GM12878 (cell line): ENCODE results near the gene FUT3. TPM values are rescaled to one million over a fixed set of nuclear protein-coding genes. Genes with fewer than 3 reads are reported as not detected.
A peak's percentile ranks its signal among the peaks of the same experiment; 100 is the strongest.

ENCODE experiments used
- ATAC-seq: fragments of 200-7000 bp; cut with Tn5 transposase; 3 replicates; pipeline ENCODE4 v1.9.1; 2020; ENCODE audit warnings: mild to moderate bottlenecking, moderate library complexity
- BruUV-seq: library from RNA; stranded (reverse); fragments of 400-500 nt; replicated peaks from 2 replicates; lab custom pipeline; 2021; lab: Mats Ljungman, UMichigan
- CTCF ChIA-PET: fragments of 300-600 bp; sonication (Branson Sonifier 250); formaldehyde crosslinking; extraction: SDS; loops from one replicate; lab custom pipeline; 2021; ENCODE audit warnings: inconsistent platforms; lab: Yijun Ruan, JAX
- POLR2A ChIA-PET: fragments of 350-600 bp; formaldehyde crosslinking; extraction: SDS; loops from one replicate; lab custom pipeline; 2021; ENCODE audit warnings: inconsistent platforms; lab: Charles Lee
- RAD21 ChIA-PET: fragments of 300-600 bp; sonication (Branson Sonifier 250); formaldehyde crosslinking; loops from one replicate; lab custom pipeline; 2023; ENCODE audit warnings: antibody characterized with exemption; ENCODE audit not compliant: unreplicated experiment; lab: Charles Lee
- SMC1A ChIA-PET: fragments of 300-600 bp; sonication (Branson Sonifier 250); formaldehyde crosslinking; loops from one replicate; lab custom pipeline; 2023; ENCODE audit not compliant: unreplicated experiment, uncharacterized antibody; lab: Charles Lee
- DNase-seq: peaks from one replicate; pipeline ENCODE4 v3.0.0-alpha.2; 2011; ENCODE audit warnings: low read depth, low spot score
- FAIRE-seq: peaks from 3 replicates; lab custom pipeline; 2011; peaks lifted over from hg19 to GRCh38; lab: Jason Lieb, UNC
- H2AFZ ChIP-seq: 2 replicates; pipeline ENCODE4 v1.6.0; 2011; ENCODE audit warnings: low read depth, low read length, control low read depth; ENCODE audit not compliant: control insufficient read depth
- H3K27ac ChIP-seq: 2 replicates; pipeline ENCODE4 v1.5.1; 2011; ENCODE audit warnings: control low read depth; ENCODE audit not compliant: control insufficient read depth, insufficient read depth
- H3K27me3 ChIP-seq, 2 experiments: replicated peaks in 1 of 2; 2 replicates each; pipeline versions ENCODE4 v1.6.0 to v1.6.1; 2011; ENCODE audit warnings: low read length in 1 of 2; ENCODE audit not compliant: control insufficient read depth in 2 of 2, insufficient read depth in 2 of 2
- H3K36me3 ChIP-seq, 2 experiments: 2 replicates each; pipeline ENCODE4 v1.5.1; 2011; ENCODE audit warnings: low read length in 1 of 2; ENCODE audit not compliant: control insufficient read depth in 2 of 2, insufficient read depth in 2 of 2
- H3K4me1 ChIP-seq: 2 replicates; pipeline ENCODE4 v1.6.1; 2011; ENCODE audit warnings: mild to moderate bottlenecking, low read length, moderate library complexity, mixed read lengths; ENCODE audit not compliant: control insufficient read depth, insufficient read depth
- H3K4me2 ChIP-seq: 2 replicates; pipeline ENCODE4 v1.6.0; 2011; ENCODE audit warnings: control low read depth; ENCODE audit not compliant: control insufficient read depth, insufficient read depth
- H3K4me3 ChIP-seq: fragments of 200-600 bp; sonication (generic); 2 replicates; pipeline ENCODE4 v1.5.1; 2016
- H3K79me2 ChIP-seq: 2 replicates; pipeline ENCODE4 v1.6.0; 2011; ENCODE audit warnings: low read length; ENCODE audit not compliant: control insufficient read depth, insufficient read depth
- H3K9ac ChIP-seq: 2 replicates; pipeline ENCODE4 v1.8.0; 2011; ENCODE audit warnings: low read length, control low read depth, mixed read lengths; ENCODE audit not compliant: control insufficient read depth, insufficient read depth
- H3K9me3 ChIP-seq: replicated peaks from 3 replicates; pipeline ENCODE4 v1.5.1; 2011; ENCODE audit warnings: mild to moderate bottlenecking, low read length; ENCODE audit not compliant: control insufficient read depth, insufficient read depth
- H4K20me1 ChIP-seq: 2 replicates; pipeline ENCODE4 v1.6.0; 2011; ENCODE audit not compliant: control insufficient read depth, insufficient read depth
- BMI1 ChIP-seq: fragments of 450-650 bp; IDR thresholded peaks from 2 replicates; pipeline ENCODE4 v1.6.1; 2016; ENCODE audit warnings: mild to moderate bottlenecking, moderate library complexity, borderline replicate concordance
- CEBPZ ChIP-seq: fragments of 150-350 bp; IDR thresholded peaks from 2 replicates; pipeline ENCODE4 v1.6.1; 2016; ENCODE audit warnings: low read depth, low read length
- CREM ChIP-seq: IDR thresholded peaks from 2 replicates; pipeline ENCODE4 v1.6.1; 2014; ENCODE audit warnings: antibody characterized with exemption, low read depth
- HDAC6 ChIP-seq: fragments of 200-600 bp; sonication (generic); IDR thresholded peaks from one replicate; pipeline ENCODE4 v1.8.0; 2017; ENCODE audit warnings: antibody characterized with exemption; ENCODE audit not compliant: unreplicated experiment
- KAT2A ChIP-seq: conservative IDR thresholded peaks from 2 replicates; pipeline ENCODE4 v1.6.1; 2011; ENCODE audit warnings: low read depth, low read length; ENCODE audit not compliant: control insufficient read depth
- KDM1A ChIP-seq: fragments of 200-600 bp; sonication (generic); IDR thresholded peaks from 2 replicates; pipeline ENCODE4 v1.6.1; 2016; ENCODE audit warnings: borderline replicate concordance
- MTA2 ChIP-seq: fragments of 450-650 bp; IDR thresholded peaks from 2 replicates; pipeline ENCODE4 v1.6.1; 2016; ENCODE audit warnings: low read depth, mild to moderate bottlenecking, moderate library complexity
- RAD51 ChIP-seq: fragments of 450-650 bp; IDR thresholded peaks from 2 replicates; pipeline ENCODE4 v1.6.1; 2016; ENCODE audit warnings: moderate library complexity, mild to moderate bottlenecking, inconsistent platforms
- RB1 ChIP-seq: fragments of 450-650 bp; formaldehyde crosslinking; IDR thresholded peaks from 2 replicates; pipeline ENCODE4 v1.6.1; 2017; ENCODE audit warnings: mild to moderate bottlenecking, borderline replicate concordance
- SMARCA5 ChIP-seq: fragments of 450-650 bp; IDR thresholded peaks from 2 replicates; pipeline ENCODE4 v1.6.1; 2017; ENCODE audit warnings: mild to moderate bottlenecking
- SRF ChIP-seq, 2 experiments: IDR thresholded peaks; 2 replicates each; pipeline ENCODE4 v1.6.1; 2011; ENCODE audit warnings: low read depth in 2 of 2, low read length in 2 of 2, mild to moderate bottlenecking in 1 of 2, moderate library complexity in 1 of 2
- TCF12 ChIP-seq: IDR thresholded peaks from 2 replicates; pipeline ENCODE4 v1.6.1; 2011; ENCODE audit warnings: low read depth, mild to moderate bottlenecking, low read length
- ZZZ3 ChIP-seq: IDR thresholded peaks from 2 replicates; pipeline ENCODE4 v1.6.1; 2011; ENCODE audit warnings: low read depth; ENCODE audit not compliant: control insufficient read depth, insufficient read length
- WGBS: methylation state at CpG from one replicate; pipeline ENCODE4 v1.1.6; 2016; ENCODE audit warnings: low lambda C conversion rate; ENCODE audit not compliant: insufficient replicate concordance, insufficient coverage; ENCODE audit errors: missing lambda C conversion rate; 5-methylcytosine and 5-hydroxymethylcytosine counted together
- in situ Hi-C: fragments of 300-500 bp; cut with MboI; formaldehyde crosslinking; loops from 9 replicates; pipeline ENCODE4 v1.14.3; 2018; ENCODE audit warnings: mixed read lengths
- intact Hi-C: fragments of 100-400 bp; cut with micrococcal nuclease; formaldehyde crosslinking; loops from one replicate; pipeline ENCODE4 v1.14.2; 2022; ENCODE audit not compliant: unreplicated experiment
- polyA plus RNA-seq, 11 experiments: library from polyadenylated mRNA; depleted of rRNA in 4 of 11; unstranded in 6 of 11; stranded (reverse) in 5 of 11; fragments of >200 nt; fragmentation: Nextera tagmentation in 4 of 11; fragmentation: Illumina TruSeq in 1 of 11; extraction: Ambion mirVana in 4 of 11; extraction: Trizol in 1 of 11; gene quantifications; 1 replicate in 1 of 11; 2 replicates in 10 of 11; pipeline versions ENCODE4 v1.2.1 to v1.2.3, GENCODE V29; 2011 to 2016; ENCODE audit warnings: inconsistent platforms in 2 of 11, missing spikeins in 2 of 11, low read depth in 1 of 11
- total RNA-seq, 4 experiments: library from RNA; depleted of rRNA in 3 of 4; stranded (reverse); fragments of >200 nt in 3 of 4; fragmentation: Illumina TruSeq in 1 of 4; extraction: Trizol in 1 of 4; gene quantifications; 2 replicates each; pipeline versions ENCODE4 v1.2.1 to v1.2.3, GENCODE V29; 2013 to 2021
- TF ChIP-seq, protein P1 (sequence below): IDR thresholded peaks from 2 replicates; pipeline ENCODE4 v1.6.1; 2011; ENCODE audit warnings: low read depth, mild to moderate bottlenecking, low read length, moderate library complexity, borderline replicate concordance; ENCODE audit errors: extremely low read depth
- TF ChIP-seq, protein P2 (sequence below): fragments of 450-650 bp; IDR thresholded peaks from 2 replicates; pipeline ENCODE4 v1.6.1; 2017; ENCODE audit warnings: low read depth, mild to moderate bottlenecking, moderate library complexity

Gene FUT3
- total and polyA plus RNA-seq, 10 of the 15 experiments (the other 5 are each of a cell fraction or from before 2014, with no cell fraction given), result 0.04 to 0.31 (median 0.07) TPM; not detected in 7

- TF ChIP-seq CEBPZ, result no peak
- no peak for TF ChIP-seq ZZZ3
- TF ChIP-seq MTA2, result no peak
- TF ChIP-seq, all 136 proteins: peak for 0
Measured at GRCh38 chr19:5827342-5827890, 23.8 kb downstream of the FUT3 start (continued).

DNA sequence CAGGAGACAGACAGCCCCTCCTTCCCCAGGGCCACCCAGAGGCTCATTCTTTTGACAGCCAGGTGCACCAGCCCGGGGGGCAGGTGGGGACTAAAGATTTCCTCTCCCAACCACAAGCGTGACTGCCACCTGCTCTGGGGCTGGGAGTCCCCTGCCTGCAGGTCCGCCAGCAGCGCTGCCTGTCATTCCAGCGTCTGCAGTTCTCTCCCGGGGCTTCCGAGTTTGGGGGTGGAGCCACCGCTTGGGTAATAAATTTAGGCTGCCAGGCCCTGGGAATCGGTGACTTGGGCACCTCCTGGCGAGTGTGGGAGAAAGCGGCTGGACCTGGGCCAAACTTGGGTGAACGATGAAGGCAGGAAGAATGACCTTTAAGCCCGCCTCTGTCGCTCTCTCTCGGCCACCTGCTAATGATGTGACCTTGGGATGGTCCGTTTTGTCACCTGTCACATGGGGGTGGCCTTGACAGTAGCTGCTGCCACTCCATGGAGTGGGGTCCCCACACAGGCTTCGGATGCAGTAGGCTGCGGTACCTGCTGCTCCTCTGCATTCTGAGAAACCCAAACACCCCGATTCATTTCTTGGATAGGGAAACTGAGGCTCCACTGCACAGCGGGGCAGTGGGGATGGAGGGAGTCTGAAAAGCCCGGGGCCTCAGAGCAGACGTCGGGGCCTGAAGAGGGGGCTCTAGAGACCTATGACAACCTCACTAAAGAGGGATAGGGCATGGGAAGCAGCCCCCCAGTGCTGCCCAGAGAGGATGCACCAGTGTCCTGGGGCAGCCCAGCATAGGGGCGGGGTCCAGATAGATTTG is 24.5 kb downstream of the FUT3 start:
- SMC1A ChIA-PET, result no interaction called here
- in situ Hi-C loops, result no loop called here
- no TSS peak for BruUV-seq
- POLR2A ChIA-PET, result interaction anchor here (0.5 kb wide), 1 partner anchor 13 kb away, joined by 3 read pairs; no protein-coding TSS in a partner anchor
- Histone ChIP-seq H3K79me2 (no peaks in the 10 kb centered on the region), H3K27me3 (peaks cover 0 to 4% of the 10 kb centered on the region in 2 experiments; a peak in 2 of 4 replicates), H4K20me1 (no peaks in the 10 kb centered on the region), H3K4me1 (peaks cover 24% of the 10 kb centered on the region), H2AFZ (peak overlapping the region; percentile 3; the same call in 1 of the 2 replicates), H3K9ac (no peak overlapping the region), H3K36me3 (no peaks in the 10 kb centered on the region), H3K9me3 (no peaks in the 10 kb centered on the region), H3K27ac (no peak overlapping the region), H3K4me3 (no peak overlapping the region), H3K4me2 (peak overlapping the region; percentile 64)
- ATAC-seq (peak; percentile 5; the same call in 1 of the 3 replicates), FAIRE-seq (no peak), DNase-seq (no peak)
- CTCF ChIA-PET, result no interaction called here
- intact Hi-C loops, result no loop called here
- RAD21 ChIA-PET, result no interaction called here
- WGBS, result 21% methylated on average over 24 of the region's 24 CpGs
- TF ChIP-seq KAT2A, result no peak
- no peak for TF ChIP-seq CREM
- TF ChIP-seq, protein P1, sequence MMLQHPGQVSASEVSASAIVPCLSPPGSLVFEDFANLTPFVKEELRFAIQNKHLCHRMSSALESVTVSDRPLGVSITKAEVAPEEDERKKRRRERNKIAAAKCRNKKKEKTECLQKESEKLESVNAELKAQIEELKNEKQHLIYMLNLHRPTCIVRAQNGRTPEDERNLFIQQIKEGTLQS, result no peak
- no peak for TF ChIP-seq BMI1
- no peak for TF ChIP-seq RB1
- no peak for TF ChIP-seq SMARCA5
- TF ChIP-seq, protein P2, sequence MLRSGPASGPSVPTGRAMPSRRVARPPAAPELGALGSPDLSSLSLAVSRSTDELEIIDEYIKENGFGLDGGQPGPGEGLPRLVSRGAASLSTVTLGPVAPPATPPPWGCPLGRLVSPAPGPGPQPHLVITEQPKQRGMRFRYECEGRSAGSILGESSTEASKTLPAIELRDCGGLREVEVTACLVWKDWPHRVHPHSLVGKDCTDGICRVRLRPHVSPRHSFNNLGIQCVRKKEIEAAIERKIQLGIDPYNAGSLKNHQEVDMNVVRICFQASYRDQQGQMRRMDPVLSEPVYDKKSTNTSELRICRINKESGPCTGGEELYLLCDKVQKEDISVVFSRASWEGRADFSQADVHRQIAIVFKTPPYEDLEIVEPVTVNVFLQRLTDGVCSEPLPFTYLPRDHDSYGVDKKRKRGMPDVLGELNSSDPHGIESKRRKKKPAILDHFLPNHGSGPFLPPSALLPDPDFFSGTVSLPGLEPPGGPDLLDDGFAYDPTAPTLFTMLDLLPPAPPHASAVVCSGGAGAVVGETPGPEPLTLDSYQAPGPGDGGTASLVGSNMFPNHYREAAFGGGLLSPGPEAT, result no peak
- TF ChIP-seq KDM1A, result no peak
- peak; percentile 85 for TF ChIP-seq TCF12
- TF ChIP-seq HDAC6, result no peak
- no peak for TF ChIP-seq RAD51
- TF ChIP-seq SRF (IDR thresholded peaks at IDR 0.05; ENCODE audit: low read depth in 2 of 2, low read length in 2 of 2), result no peak
